H1 (cell line): ENCODE data around the gene FAAH2. TPM values are rescaled to one million over a fixed set of nuclear protein-coding genes. Genes with fewer than 3 reads are reported as not detected.

Experiments
- CTCF ChIP-seq, 3 experiments: IDR thresholded peaks; 1 replicate in 2 of 3; 2 replicates in 1 of 3; pipeline versions ENCODE4 v1.5.1 to v1.6.1; 2011; ENCODE audit warnings: low read length in 3 of 3, mild to moderate bottlenecking in 3 of 3, inconsistent platforms in 2 of 3, low read depth in 1 of 3, moderate library complexity in 1 of 3; ENCODE audit not compliant: insufficient read depth in 1 of 3; ENCODE audit errors: control extremely low read depth in 1 of 3
- JUN ChIP-seq: IDR thresholded peaks from 2 replicates; pipeline ENCODE4 v1.6.1; 2011; ENCODE audit warnings: low read depth, mild to moderate bottlenecking, improper control_type of control experiment, low read length
- SP1 ChIP-seq: IDR thresholded peaks from 2 replicates; pipeline ENCODE4 v1.6.1; 2011; ENCODE audit warnings: low read depth, low read length
- YY1 ChIP-seq: IDR thresholded peaks from 2 replicates; pipeline ENCODE4 v1.6.1; 2011; ENCODE audit warnings: low read depth, mild to moderate bottlenecking, low read length
- ZNF274 ChIP-seq: IDR thresholded peaks from 2 replicates; pipeline ENCODE4 v1.7.0; 2012; ENCODE audit warnings: low read length, borderline replicate concordance; ENCODE audit errors: extremely low read depth
- polyA plus RNA-seq, 7 experiments: library from polyadenylated mRNA; depleted of rRNA in 3 of 7; stranded (reverse) in 5 of 7; unstranded in 2 of 7; fragments of >200 nt in 5 of 7; fragments of 200-250 nt in 2 of 7; gene quantifications; 1 replicate in 5 of 7; 2 replicates in 1 of 7; 4 replicates in 1 of 7; pipeline versions ENCODE4 v1.2.1 to v1.2.3, GENCODE V29; 2011 to 2013; ENCODE audit warnings: missing spikeins in 2 of 7, mixed read lengths in 2 of 7
- total RNA-seq: library from RNA; stranded (reverse); fragmentation: NEBNext Ultra II Directional; extraction: Animal tissue kit (Norgen Biotek cat#: 25700); gene quantifications from 2 replicates; pipeline ENCODE4 v1.2.1, GENCODE V29; 2021

The FAAH2 gene
- total and polyA plus RNA-seq, 2 of the 8 experiments (the other 6 are each of a cell fraction or from before 2014, with no cell fraction given), result 3.6 to 4.4 TPM

- TF ChIP-seq ZNF274, result no peak
- no peak for TF ChIP-seq YY1
- no peak for TF ChIP-seq JUN
- no peak for TF ChIP-seq CTCF (IDR thresholded peaks at IDR 0.05; ENCODE audit: control extremely low read depth in 1 of 3, insufficient read depth in 1 of 3, low read depth in 1 of 3, low read length in 3 of 3)
- TF ChIP-seq SP1, result no peak
Observed at GRCh38 chrX:57445832-57446231, 159.3 kb downstream of the FAAH2 start (continued).
